ENCODE data around the gene CABCOCO1.

The CABCOCO1 gene

DNA sequence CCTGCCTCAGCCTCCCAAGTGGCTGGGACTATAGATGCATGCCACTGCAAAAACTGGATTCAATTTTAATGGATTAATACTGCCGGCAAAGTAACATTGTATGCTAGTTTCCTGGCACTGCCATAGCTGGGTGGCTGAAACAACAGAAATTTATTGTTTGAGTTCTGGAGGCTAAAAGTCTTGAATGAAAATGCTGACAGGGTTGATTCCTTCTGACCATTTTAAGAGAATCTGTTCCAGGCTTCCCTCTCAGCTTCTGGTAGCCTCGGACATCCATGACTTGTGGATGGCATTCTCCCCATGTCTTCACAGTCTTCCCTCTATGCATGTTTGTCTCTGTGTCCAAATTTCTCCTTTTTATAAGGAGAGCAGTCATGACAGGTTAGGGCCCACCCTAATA lies 151.4 kb downstream of the CABCOCO1 start:
- H3K9me3 ChIP-seq (ENCODE audit: control insufficient read depth in 2 of 2, low read length in 2 of 2), result no peaks in the 10 kb centered on the region
- no peak overlapping the region for H3K27ac ChIP-seq (ENCODE audit: low read length)
- no peaks in the 10 kb centered on the region for H3K4me1 ChIP-seq (ENCODE audit: control insufficient read depth, insufficient read depth, low read length)
- no peak overlapping the region for H3K9ac ChIP-seq (ENCODE audit: low read length in 2 of 2)
- H3K27me3 ChIP-seq (ENCODE audit: control insufficient read depth in 1 of 2, insufficient read depth in 2 of 2, low read length in 2 of 2), result no peaks in the 10 kb centered on the region
- H3K36me3 ChIP-seq (ENCODE audit: control insufficient read depth in 2 of 2, insufficient read depth in 2 of 2, low read length in 2 of 2), result no peaks in the 10 kb centered on the region
- H3K4me3 ChIP-seq (ENCODE audit: low read length in 2 of 2), result no peak overlapping the region

DNA sequence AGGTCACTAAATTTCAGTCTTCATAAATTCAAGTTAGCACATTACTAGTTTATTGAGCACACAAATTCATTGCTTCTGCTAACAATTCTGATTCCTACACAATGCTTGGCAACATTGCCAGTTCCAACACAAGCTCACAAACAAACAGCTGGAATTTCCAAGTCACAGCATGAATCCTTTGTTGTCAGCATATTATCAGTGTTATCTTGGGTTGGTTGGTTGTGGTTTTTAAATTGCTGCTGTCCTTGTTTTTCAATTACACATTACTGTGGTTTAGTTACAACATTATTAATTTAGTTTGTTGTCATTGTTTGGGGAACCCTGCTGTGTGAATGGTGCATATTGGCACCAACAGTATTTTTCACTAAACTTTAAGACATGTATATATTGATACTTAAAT lies 152.8 kb downstream of the CABCOCO1 start:
- Histone ChIP-seq H3K9ac (ENCODE audit: low read length in 2 of 2) (no peak overlapping the region), H3K9me3 (ENCODE audit: control insufficient read depth in 2 of 2, low read length in 2 of 2) (no peaks in the 10 kb centered on the region), H3K27ac (ENCODE audit: low read length) (no peak overlapping the region), H3K4me3 (ENCODE audit: low read length in 2 of 2) (no peak overlapping the region), H3K36me3 (ENCODE audit: control insufficient read depth in 2 of 2, insufficient read depth in 2 of 2, low read length in 2 of 2) (no peaks in the 10 kb centered on the region), H3K4me1 (ENCODE audit: control insufficient read depth, insufficient read depth, low read length) (no peaks in the 10 kb centered on the region), H3K27me3 (ENCODE audit: control insufficient read depth in 1 of 2, insufficient read depth in 2 of 2, low read length in 2 of 2) (no peaks in the 10 kb centered on the region)
